Neural progenitor cell (in vitro differentiated cells): ENCODE measurements around the gene CCDC141. TPM values are rescaled to one million over a fixed set of nuclear protein-coding genes. Genes with fewer than 3 reads are reported as not detected.

Experiments
- DNase-seq: peaks from one replicate; pipeline ENCODE4 v3.0.0-alpha.2; 2016; ENCODE audit warnings: low spot score
- H2AFZ ChIP-seq: fragments of 200-600 bp; sonication (generic); replicated peaks from 2 replicates; pipeline ENCODE4 v1.6.1; 2016; ENCODE audit warnings: antibody characterized with exemption
- H3F3A ChIP-seq: fragments of 200-600 bp; sonication (generic); 2 replicates; pipeline ENCODE4 v1.6.1; 2016; ENCODE audit warnings: antibody characterized with exemption, low read depth
- H3K27ac ChIP-seq: fragments of 200-600 bp; sonication (generic); 2 replicates; pipeline ENCODE4 v1.5.1; 2016; ENCODE audit warnings: mild to moderate bottlenecking
- H3K27me3 ChIP-seq: fragments of 200-600 bp; sonication (generic); 2 replicates; pipeline ENCODE4 v1.6.1; 2016; ENCODE audit warnings: mild to moderate bottlenecking, moderate library complexity
- H3K36me3 ChIP-seq: fragments of 200-600 bp; sonication (generic); 2 replicates; pipeline ENCODE4 v1.5.1; 2016
- H3K4me1 ChIP-seq: fragments of 200-600 bp; sonication (generic); 2 replicates; pipeline ENCODE4 v1.6.1; 2016; ENCODE audit warnings: mixed run types
- H3K4me2 ChIP-seq: fragments of 200-600 bp; sonication (generic); 2 replicates; pipeline ENCODE4 v1.6.1; 2016
- H3K4me3 ChIP-seq: fragments of 200-600 bp; sonication (generic); 2 replicates; pipeline ENCODE4 v1.5.1; 2016
- H3K79me2 ChIP-seq: fragments of 200-600 bp; sonication (generic); 2 replicates; pipeline ENCODE4 v1.6.1; 2016; ENCODE audit warnings: low read depth
- H3K9ac ChIP-seq: fragments of 200-600 bp; sonication (generic); 2 replicates; pipeline ENCODE4 v1.6.1; 2016
- H3K9me3 ChIP-seq: fragments of 200-600 bp; sonication (generic); 2 replicates; pipeline ENCODE4 v1.5.1; 2016; ENCODE audit warnings: low read depth
- H4K20me1 ChIP-seq: fragments of 200-600 bp; sonication (generic); 2 replicates; pipeline ENCODE4 v1.6.1; 2016; ENCODE audit warnings: low read depth
- H3K27ac Mint-ChIP-seq: 3 replicates; pipeline ENCODE4 v1.8.0; 2021; ENCODE audit warnings: mixed read lengths
- H3K27me3 Mint-ChIP-seq: 2 replicates; pipeline ENCODE4 v1.8.0; 2022; ENCODE audit warnings: low read depth, mild to moderate bottlenecking, inconsistent platforms, moderate library complexity, mixed read lengths; ENCODE audit not compliant: insufficient read depth
- H3K36me3 Mint-ChIP-seq: 3 replicates; pipeline ENCODE4 v1.8.0; 2021; ENCODE audit warnings: mixed read lengths
- H3K4me1 Mint-ChIP-seq: 3 replicates; pipeline ENCODE4 v1.8.0; 2021; ENCODE audit warnings: mixed read lengths
- H3K4me3 Mint-ChIP-seq: 3 replicates; pipeline ENCODE4 v1.8.0; 2021; ENCODE audit warnings: mild to moderate bottlenecking, moderate library complexity, mixed read lengths
- H3K9me3 Mint-ChIP-seq: 3 replicates; pipeline ENCODE4 v1.8.0; 2020; ENCODE audit warnings: mixed read lengths
- EZH2 ChIP-seq: fragments of 200-600 bp; sonication (generic); IDR thresholded peaks from 2 replicates; pipeline ENCODE4 v1.6.1; 2017; ENCODE audit warnings: antibody characterized with exemption, mild to moderate bottlenecking, moderate library complexity
- EZH2phosphoT487 ChIP-seq: fragments of 200-600 bp; sonication (generic); IDR thresholded peaks from 2 replicates; pipeline ENCODE4 v1.6.1; 2017; ENCODE audit warnings: antibody characterized with exemption
- total RNA-seq: library from RNA; depleted of rRNA; stranded (reverse); fragments of >200 nt; gene quantifications from 2 replicates; pipeline ENCODE4 v1.2.3, GENCODE V29; 2015; ENCODE audit warnings: low replicate concordance
- TF ChIP-seq, protein P1 (sequence below): fragments of 200-600 bp; sonication (generic); IDR thresholded peaks from 2 replicates; pipeline ENCODE4 v1.5.1; 2017; ENCODE audit warnings: antibody characterized with exemption, mild to moderate bottlenecking

The CCDC141 gene
- total RNA-seq, 1 donor from 2014 or later: 1.8 TPM

DNA sequence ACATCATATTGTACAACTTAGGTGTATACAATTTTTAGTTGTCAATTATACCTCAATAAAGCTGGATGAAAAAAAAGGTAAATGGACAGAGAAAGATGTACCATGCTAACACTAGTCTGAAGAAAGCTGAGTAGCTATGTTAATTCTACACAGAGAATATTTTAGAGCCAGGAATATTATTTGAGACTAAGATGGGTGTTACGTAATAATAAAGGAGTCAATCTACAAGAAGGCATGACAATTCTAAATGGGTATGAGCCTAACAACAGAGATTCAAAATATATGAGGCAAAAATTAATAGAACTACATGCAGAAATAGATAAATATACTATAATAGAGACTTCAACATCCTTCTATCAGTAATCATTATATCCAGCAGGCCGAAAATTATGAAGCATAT is 69.1 kb downstream of the CCDC141 start:
- Histone ChIP-seq H3K4me1 (no peaks in the 10 kb centered on the region), H4K20me1 (no peaks in the 10 kb centered on the region), H3F3A (no peaks in the 10 kb centered on the region), H3K9ac (no peak overlapping the region), H3K9me3 (no peaks in the 10 kb centered on the region), H3K4me2 (no peak overlapping the region), H3K27me3 (no peaks in the 10 kb centered on the region), H3K4me3 (no peak overlapping the region), H3K36me3 (no peaks in the 10 kb centered on the region), H2AFZ (no peak overlapping the region), H3K27ac (no peak overlapping the region), H3K79me2 (no peaks in the 10 kb centered on the region)
- no peaks in the 10 kb centered on the region for H3K4me1 Mint-ChIP-seq
- H3K27me3 Mint-ChIP-seq: peaks cover 2% of the 10 kb centered on the region
- no peak overlapping the region for H3K27ac Mint-ChIP-seq
- TF ChIP-seq, protein P1, sequence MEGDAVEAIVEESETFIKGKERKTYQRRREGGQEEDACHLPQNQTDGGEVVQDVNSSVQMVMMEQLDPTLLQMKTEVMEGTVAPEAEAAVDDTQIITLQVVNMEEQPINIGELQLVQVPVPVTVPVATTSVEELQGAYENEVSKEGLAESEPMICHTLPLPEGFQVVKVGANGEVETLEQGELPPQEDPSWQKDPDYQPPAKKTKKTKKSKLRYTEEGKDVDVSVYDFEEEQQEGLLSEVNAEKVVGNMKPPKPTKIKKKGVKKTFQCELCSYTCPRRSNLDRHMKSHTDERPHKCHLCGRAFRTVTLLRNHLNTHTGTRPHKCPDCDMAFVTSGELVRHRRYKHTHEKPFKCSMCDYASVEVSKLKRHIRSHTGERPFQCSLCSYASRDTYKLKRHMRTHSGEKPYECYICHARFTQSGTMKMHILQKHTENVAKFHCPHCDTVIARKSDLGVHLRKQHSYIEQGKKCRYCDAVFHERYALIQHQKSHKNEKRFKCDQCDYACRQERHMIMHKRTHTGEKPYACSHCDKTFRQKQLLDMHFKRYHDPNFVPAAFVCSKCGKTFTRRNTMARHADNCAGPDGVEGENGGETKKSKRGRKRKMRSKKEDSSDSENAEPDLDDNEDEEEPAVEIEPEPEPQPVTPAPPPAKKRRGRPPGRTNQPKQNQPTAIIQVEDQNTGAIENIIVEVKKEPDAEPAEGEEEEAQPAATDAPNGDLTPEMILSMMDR: no peak
- TF ChIP-seq EZH2 (no peak), EZH2phosphoT487 (no peak)
- DNase-seq: no peak
- no peak overlapping the region for H3K4me3 Mint-ChIP-seq
- peaks cover 4% of the 10 kb centered on the region for H3K9me3 Mint-ChIP-seq
- no peaks in the 10 kb centered on the region for H3K36me3 Mint-ChIP-seq

DNA sequence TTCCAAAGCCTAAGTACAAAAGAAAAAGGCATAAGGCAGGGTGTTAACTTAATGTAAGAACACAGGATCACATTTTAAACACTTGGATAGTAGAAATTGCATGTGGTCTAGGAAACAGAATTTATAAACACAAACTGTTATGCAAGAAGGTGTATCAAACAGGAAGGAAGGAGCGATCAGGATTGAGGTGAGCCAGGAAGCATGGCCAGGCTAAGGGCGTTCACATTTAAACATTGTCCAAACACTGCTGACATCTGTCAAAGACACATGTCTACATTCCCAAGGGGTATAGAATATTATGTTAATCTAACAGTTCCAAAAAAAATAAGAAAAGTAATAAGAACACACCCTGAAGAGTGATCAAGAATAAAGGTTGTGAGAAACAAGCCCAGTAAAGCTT is 71.3 kb downstream of the CCDC141 start:
- Histone ChIP-seq H3K4me1 (no peaks in the 10 kb centered on the region), H3K27ac (no peak overlapping the region), H4K20me1 (no peaks in the 10 kb centered on the region), H3F3A (no peaks in the 10 kb centered on the region), H2AFZ (no peak overlapping the region), H3K27me3 (no peaks in the 10 kb centered on the region), H3K79me2 (no peaks in the 10 kb centered on the region), H3K9ac (no peak overlapping the region), H3K36me3 (no peaks in the 10 kb centered on the region), H3K9me3 (no peaks in the 10 kb centered on the region), H3K4me2 (no peak overlapping the region), H3K4me3 (no peak overlapping the region)
- no peak overlapping the region for H3K27ac Mint-ChIP-seq
- no peaks in the 10 kb centered on the region for H3K36me3 Mint-ChIP-seq
- TF ChIP-seq EZH2: no peak
- no peak for TF ChIP-seq EZH2phosphoT487
- TF ChIP-seq, protein P1: no peak
- peaks cover 2% of the 10 kb centered on the region for H3K27me3 Mint-ChIP-seq
- H3K9me3 Mint-ChIP-seq: peaks cover 4% of the 10 kb centered on the region
- no peak for DNase-seq
- H3K4me3 Mint-ChIP-seq: no peak overlapping the region
- H3K4me1 Mint-ChIP-seq: no peaks in the 10 kb centered on the region

DNA sequence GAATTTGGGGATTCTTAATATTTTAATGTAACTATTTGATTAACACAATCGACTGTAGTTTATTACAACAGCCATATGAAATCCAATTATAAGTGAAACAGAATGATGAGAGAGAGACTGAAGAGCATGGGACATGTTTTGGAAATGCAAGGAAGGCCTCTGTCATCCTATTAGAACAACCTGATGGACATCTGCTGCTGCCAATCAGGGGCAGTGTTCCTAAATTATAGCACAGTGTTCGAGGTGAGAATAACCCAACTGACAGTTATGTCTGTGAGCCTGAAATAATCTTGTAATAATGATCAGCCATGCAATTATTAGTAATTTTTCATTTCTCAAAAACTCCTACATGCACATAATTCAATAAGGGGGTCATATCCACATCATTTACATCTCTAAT is 73.6 kb downstream of the CCDC141 start:
- H3K9me3 Mint-ChIP-seq: no peaks in the 10 kb centered on the region
- no peaks in the 10 kb centered on the region for H3K79me2 ChIP-seq

More for the DNA sequence above, 73.6 kb downstream of the CCDC141 start:
- no peak overlapping the region for H2AFZ ChIP-seq
- H3K36me3 ChIP-seq: no peaks in the 10 kb centered on the region
- no peak overlapping the region for H3K4me2 ChIP-seq
- no peaks in the 10 kb centered on the region for H4K20me1 ChIP-seq
- H3K36me3 Mint-ChIP-seq: no peaks in the 10 kb centered on the region
- no peaks in the 10 kb centered on the region for H3K4me1 ChIP-seq
- H3K4me1 Mint-ChIP-seq: no peaks in the 10 kb centered on the region
- DNase-seq: no peak
- H3K27ac Mint-ChIP-seq: no peak overlapping the region
- H3K9ac ChIP-seq: no peak overlapping the region
- H3K27me3 ChIP-seq: no peaks in the 10 kb centered on the region
- no peaks in the 10 kb centered on the region for H3K27me3 Mint-ChIP-seq
- no peak overlapping the region for H3K27ac ChIP-seq
- H3K4me3 ChIP-seq: no peak overlapping the region
- no peaks in the 10 kb centered on the region for H3K9me3 ChIP-seq
- no peaks in the 10 kb centered on the region for H3F3A ChIP-seq
- H3K4me3 Mint-ChIP-seq: no peak overlapping the region
- TF ChIP-seq EZH2phosphoT487 (no peak), EZH2 (no peak)
- TF ChIP-seq, protein P1: no peak
